GF-D8 (cell line): ENCODE results near the gene ZNF367.
"Not testable (repeated sequence)": the region's sequence is repeated elsewhere in the genome, so short reads cannot be mapped to it uniquely, and the experiment has no call there.

Experiments
- DNase-seq: peaks from one replicate; lab custom pipeline; 2025; lab: John Stamatoyannopoulos, UW

The ZNF367 gene

DNA sequence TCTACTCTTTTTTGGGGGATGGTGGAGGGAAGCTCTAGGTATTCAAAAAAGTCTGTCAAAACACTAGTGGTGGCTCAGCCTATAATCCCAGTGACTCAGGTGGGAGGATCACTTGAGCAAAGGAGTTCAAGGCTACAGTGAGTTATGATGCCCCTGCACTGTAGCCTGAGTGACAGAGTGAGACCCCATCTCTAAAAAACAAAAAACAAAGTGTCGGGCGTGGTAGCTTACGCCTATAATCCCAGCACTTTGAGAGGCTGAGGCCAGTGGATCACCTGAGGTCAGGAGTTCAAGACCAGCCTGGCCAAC, 18.9 kb downstream of the ZNF367 start:
- no peak for DNase-seq

DNA sequence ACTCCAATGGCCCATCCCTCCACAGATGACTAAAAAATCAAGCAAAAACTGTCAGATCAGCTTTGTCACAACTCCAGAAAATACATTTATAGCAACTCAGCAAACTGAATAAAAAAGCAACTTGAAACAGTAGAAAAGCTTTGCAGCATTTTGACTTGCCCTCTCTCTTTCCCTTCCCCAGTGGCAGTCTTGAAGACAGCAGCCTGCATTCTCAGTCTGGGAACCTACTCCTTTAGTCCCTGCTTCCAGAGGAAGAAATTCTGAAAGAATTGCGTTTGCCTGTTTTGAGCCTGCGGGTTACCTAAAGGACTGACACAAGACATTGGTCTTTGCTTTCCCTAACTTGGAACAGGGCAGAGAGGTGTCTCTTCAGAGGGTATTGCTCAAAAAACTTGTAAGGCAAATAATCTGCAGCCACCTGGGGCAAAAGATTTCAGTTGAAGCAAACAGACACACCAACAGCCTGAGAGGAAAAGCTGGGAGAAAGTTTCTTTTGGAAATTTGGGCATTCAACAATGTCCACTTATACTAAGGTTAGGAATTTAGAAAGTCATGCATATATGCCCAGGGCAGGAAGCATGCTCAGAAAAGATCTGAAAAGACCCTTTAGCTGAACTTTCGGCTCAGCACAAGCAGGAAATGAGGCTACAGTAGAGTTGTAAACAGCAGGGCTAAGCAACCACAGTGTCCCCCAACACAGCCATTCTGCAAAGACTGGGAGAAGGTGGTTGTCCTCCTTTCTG, 19.4 kb downstream of the ZNF367 start:
- no peak for DNase-seq

DNA sequence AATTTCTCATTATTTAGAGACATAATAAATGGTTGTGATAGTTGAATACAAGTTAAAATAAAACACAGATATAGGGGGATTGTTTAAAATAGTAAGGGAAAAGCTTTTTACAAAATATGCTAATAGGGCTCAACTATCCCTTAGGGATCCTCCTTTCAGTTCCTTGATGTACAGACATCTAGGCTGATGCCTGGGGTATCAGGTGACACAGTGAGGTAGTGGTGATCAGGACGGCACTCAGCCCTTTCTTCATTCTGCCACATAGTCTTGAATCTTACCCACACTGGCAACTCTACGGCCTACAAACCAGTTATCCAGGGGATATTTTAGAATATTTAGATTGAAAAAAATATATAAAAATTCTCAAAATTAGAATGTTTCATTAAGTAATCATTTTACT, 22.2 kb downstream of the ZNF367 start:
- DNase-seq = no peak

DNA sequence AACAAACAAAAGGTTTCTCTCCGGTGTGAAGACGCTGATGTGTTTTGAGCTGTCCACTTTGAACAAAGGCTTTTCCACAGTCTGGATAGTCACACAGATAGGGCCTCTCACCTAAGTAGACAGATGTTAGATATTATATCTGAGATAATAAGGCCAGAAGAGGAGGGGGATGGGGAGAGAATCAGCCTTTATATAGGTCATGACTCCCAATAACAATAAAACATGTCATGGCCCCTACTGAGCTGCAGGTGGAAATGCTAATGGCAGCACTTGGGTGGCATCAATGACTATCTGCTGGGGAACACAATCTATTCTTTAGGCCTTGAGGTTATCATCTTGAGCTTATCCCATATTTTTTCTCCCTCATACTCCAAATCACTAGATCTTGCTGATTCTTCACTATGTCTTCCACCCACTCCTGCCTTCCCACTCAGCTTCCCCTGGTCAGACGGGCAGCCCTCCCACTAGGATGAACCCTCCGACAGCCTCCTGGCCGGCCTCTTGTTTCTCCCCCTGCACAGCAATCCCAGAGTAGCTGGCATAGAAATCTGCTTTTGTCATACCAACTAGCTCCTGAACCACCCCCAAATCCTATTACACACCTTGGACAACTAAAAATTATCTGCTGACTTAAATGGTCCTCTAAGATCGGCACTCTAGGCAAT, 23.2 kb downstream of the ZNF367 start:
- DNase-seq = no peak

DNA sequence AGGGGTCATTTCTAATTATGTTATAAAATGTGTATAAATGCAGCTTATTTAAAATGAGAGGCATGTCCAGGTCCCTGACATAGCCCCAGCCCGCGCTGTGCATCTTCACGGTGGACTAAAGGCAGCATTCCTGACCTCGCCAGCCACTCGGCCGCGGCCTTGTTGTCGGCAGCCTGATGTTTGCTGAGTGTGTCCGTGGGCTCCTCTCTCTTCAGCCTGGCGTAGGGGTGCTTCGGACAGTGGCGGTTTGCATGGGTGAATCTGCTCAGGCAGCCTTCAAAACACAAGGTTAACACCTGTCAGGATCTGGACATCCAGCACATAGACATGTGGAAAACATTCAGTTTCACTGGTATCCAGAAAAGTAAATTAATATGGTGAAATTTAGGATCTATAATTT, 25.9 kb downstream of the ZNF367 start:
- DNase-seq = no peak

DNA sequence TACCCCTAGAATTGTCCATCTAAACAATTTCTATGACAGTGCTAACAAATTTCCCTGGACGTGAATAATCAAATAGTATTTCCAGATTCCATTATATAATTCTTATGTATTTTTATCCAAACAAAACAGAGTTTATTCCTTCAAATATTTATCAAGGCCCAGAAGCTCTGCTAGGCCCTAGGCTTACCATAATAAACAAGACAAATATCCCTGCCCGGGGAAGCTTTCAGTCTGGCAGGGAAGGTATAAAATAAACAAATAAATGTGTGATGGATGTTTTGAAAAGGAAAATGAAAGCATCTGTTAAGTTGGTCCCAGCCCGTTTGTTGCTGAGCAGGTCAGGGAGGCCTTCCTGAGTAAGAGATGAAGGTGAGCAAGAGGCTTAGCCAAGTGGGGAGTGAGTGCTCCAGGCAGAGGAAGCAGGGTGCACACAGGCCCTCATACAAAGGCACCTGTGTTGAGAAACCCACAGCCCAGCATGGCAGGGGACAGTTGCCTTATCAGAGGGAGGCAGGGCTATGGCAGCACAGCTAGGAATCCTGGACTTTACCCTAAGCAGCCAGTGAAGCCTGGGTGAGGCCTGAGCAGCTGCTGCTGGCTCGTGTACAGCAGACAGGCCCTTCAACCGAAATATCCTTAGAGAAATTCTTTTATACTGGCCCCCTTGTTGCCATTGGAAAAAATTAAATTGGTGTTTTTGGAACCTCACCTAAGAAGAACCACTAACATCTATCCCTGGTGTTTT, 27.0 kb downstream of the ZNF367 start:
- DNase-seq = no peak

DNA sequence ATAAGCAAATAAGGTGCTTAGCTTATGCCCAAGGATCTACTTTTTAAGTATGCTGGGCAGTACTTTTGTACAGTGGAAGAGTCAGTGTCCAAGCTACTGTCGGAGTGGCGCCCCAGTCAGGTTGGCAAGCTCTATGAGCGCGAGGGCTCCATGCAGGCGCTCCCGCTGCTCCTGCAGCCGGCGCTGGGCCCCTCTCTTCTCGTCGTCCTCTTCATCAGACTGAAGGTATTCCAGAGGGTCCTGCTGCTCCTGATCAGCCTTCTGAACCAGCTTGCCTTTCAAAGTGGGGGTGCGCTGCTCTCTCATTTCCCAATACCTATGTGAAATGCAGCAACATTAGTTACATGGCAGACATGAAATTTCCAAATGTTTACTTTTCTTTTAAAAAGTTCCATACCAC, 30.0 kb downstream of the ZNF367 start:
- no peak for DNase-seq

DNA sequence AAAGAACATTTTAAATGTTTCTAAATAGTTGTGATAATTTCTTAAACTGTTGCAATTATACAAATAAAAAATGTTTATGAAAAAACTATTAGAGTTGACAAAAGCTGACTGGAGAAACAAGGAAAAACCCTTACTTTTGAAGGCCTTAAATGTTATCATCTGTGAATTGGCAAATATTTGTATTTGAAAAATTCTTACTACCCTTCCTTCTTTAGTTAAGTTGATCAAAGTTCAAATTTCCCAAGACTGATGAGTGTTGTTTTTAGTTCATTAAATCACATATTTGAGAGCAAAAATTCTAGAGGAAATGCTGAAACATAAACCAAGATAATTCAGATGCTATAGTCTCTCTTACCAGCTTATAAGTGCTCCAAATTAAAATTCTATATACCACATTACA, 32.0 kb downstream of the ZNF367 start:
- DNase-seq = no peak

DNA sequence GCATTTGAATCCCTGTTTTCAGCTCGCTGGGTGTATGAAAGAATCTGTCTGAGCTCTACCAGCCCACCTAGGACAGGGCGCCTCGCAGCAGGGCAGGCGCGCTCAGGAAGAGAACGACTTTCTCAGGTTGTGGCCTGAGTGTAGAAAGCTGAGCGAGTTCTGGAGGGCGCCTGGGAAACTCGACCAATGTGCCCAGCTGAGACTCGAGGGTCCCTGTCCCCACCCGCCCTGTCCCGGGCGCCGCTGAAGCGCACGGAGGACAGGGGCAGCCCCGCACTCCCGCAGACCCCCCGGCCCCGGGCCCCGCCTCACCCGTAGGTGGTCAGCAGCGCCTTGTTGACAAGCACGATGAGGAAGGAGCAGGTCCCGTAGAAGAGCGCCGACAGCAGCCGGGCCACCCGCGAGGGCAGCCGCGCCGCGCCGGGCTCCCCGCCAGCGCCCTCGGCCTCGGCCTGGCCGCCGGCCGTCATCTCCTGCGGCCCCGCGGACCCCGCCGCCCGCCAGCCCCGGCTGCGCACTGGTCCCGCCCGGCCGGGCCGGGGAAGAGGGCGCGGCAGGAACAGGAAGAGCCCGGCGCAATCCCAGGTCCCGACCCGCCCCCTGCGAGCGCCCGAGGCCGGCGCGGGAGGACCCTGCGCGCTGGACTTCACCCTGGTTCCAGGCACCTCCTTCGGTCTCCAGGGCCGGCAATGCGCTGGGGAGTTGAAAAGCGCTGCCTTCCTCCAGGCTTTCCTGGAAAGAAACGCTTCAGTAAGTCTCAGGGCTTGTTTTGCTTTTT, 34.8 kb downstream of the ZNF367 start, which contains the start of gene SLC35D2:
SLC35D2 (minus strand) TSS at position 547 of the 778 bp plus-strand sequence; CDS start at position 470, 77 bp downstream.
- no peak for DNase-seq

DNA sequence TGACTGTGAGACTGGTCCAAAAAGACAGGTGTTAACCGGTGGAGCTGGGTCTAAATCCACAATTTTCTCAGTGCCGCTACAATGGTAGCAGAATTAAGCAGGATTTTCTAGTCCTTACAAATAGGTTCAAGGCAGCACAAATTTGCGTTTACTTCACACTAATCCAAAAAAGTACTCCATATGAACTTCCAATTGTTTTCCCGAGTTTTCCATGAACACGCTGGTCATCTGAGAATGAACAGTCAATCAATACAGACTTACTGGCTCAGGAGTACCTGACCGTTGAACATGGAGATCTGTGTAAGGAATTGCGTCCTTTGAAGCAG, 35.4 kb downstream of the ZNF367 start:
- no peak for DNase-seq

DNA sequence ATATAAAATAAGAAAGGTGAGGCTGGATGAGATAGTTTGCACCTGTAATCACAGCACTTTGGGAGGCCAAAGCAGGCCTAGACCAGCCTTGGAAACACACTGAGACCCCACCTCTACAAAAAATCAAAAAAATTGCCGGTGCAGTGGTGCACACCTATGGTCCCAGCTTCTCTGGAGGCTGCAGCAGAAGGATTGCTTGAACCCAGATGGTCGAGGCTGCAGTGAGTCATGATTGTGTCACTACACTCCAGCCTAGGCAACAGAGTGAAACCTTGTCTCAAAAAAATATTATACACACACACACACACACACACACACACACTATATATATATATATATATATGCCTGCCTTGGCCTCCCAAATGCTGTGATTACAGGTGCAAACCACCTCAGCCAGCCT, 36.0 kb downstream of the ZNF367 start:
- no peak for DNase-seq

DNA sequence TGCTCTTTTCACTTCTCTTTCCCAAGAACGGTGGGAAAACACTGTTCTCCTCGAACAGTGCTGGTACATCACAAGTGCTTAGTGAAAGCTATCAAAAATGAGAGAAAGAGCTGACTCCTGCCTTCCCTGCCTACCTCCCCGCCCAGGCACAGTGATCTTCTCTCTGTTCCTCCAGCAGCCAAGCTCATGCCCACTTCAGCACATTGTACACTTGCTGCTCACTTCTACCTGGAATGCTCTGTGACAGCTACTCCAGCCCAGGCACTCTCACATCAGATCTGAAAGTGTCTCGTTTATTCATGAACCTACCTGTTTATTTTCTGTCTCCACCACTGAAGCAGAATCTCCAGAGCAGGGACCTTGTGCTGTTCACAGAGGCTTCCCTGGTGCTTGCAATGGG, 36.5 kb downstream of the ZNF367 start:
- no peak for DNase-seq

DNA sequence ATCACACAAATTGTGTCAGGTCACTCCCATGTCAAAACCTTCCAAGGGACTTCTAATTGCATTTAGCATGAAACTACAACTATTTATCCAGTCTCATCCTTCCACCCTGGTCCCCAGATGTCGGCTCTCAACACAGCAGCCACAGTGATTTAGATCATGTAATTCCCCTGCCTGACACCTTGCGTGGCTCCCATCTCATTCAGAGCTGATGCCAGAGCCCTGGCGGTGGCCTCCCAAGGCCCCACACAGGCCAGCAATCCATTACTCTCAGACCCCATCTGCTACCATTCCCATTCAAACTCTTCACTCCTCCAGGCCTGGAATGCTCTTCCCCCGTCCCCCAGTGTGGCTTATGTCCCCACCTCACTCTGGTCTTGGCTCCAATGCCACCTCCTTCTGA, 37.0 kb downstream of the ZNF367 start:
- DNase-seq = no peak

DNA sequence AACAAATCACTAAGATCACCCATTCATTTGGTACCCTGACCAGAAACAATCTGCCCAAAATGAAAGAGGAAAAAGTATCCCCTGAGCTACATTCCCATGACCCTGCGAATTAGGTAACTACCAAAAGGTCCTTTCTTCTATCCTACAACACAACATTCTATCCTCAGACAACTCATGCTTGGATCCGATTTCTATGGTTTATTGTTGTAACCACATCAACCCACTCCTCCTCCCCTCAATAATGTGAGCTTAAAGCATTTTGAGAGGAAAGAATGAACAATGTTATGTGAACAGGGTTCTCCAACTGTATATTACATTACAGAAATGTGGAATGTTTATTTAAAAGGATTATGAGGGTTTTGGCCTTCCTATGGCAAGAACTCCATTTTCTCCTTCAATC, 38.7 kb downstream of the ZNF367 start:
- no peak for DNase-seq

DNA sequence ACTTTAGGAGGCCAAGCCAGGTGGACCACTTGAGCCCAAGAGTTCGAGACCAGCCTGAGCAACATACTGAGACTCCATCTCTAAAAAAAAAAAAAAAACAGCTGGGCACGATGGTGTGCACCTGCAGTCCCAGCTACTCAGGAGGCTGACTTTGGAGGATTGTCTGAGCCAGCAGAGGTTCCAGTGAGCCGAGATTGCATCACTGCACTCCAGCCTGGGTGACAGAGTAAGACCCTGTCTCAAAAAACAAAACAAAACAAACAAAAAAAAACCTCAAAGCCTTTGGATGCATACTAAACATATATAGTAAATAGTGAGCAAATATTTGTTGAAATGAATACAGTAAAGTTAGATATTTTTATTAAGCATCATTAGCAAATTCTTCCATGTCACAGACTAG, 40.0 kb downstream of the ZNF367 start:
- DNase-seq = no peak

DNA sequence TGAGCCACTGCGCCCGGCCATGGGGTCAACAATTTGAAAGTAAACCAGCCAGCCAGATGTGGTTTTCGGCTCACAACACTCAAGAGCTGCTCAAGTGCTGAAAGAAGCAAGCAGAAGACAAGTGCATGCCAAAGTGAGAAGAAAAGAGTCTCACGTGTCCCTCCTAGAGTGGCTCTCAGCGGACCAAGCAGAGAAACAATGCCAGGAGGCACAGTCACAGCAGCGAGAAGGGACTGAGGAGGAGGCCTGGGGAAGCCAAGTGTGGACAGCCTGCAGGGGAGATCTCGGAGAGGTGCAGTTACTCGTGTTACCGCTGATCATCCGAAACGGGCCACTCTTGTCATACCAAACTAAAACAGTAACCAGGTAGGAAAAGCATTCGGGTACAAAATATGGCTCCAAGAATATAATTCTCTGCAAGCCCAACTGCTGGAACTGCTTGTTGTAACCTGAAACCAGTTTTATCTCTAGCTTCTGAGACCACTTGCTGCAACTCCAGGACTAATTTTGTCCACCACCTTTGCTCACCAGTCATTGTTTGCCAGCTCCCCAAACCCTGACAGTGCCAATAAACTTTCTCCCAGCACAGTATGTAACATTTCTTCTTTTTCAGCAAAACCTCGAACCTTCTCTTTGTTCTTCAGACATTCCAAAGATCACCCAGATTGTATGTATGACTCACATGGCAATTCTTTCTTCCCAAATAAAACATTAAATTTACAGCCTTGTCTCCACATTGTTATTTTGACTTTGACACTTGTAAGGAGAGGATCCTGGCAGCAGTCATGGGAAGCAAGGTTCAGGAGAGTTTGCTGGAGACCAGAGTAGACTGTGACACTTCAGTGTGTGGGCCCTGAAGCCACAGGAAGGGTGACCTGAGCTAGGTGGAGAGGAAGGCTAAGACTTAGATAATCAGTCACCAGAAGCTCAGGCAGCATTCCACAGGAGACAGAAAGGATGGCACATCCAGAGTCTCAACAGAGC, 41.0 kb downstream of the ZNF367 start:
- DNase-seq = no peak

DNA sequence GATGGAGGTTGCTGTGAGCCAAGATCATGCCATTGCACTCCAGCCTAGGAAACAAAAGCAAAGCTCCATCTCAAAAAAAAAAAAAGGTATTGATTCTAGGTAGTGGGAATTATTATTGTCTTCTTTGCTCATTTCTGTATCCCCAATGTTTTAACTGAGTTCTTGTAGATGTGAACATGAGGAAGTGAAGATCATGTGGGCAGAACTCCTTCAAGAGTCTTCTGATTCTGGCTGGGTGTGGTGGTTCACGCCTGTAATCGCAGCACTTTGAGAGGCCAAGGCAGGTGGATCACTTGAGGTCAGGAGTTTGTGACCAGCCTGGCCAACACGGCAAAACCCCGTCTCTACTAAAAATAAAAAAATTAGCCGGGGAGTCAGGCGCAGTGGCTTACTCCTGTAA, 42.7 kb downstream of the ZNF367 start:
- DNase-seq = not testable (repeated sequence)

DNA sequence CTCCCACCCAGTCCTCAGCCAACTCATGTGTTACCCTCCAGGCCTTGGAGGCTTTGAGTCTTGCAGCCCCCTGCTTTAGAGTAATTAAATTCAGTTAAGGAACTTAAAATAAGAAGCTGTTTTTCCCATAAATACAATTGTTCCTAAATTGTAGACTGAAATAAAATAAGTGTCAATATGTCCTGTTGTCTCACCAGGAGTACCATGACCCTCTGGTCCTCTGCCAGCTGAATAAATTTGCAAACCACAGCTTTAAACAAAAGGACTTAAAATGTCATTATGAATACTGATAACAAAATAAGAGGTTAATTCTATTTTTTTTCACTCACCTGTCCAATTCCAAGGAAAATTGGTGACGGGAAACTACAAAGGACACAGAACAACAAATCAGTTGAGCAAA, 50.2 kb downstream of the ZNF367 start:
- no peak for DNase-seq

DNA sequence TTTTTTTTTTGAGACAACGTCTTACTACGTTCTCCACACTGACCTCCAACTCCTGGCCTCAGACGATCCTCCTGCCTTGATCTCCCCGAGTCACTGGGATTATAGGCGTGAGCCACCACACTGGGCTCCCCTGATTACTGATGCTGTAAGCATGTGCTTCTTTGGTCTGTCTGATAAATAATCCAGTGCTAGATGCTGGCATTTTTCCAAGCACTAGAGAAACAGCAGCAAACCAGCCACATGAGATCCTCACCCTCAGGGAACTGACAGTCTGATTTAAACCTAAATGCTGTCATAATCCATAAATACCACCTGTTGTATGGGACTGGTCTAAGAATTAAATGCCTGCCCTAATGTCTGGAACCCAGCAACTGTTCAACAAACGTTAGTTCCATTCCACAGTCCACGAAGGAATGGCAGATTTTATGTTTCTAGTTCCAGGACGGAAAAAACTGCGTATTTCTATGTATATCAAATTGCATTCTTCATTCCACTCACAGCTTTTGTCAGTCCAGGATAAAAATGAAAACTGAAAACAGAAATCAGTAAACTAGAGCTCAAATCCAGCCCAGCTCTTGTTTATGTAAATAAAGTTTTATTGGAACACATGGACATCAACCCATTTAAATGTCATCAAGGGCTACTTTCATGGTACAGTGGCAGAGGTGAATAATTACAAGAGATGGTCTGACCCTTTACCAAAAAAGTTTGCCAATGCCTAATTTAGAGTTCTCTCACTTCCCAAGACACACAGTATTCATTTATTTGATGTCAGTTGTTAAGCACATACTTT, 54.8 kb downstream of the ZNF367 start:
- DNase-seq = no peak

DNA sequence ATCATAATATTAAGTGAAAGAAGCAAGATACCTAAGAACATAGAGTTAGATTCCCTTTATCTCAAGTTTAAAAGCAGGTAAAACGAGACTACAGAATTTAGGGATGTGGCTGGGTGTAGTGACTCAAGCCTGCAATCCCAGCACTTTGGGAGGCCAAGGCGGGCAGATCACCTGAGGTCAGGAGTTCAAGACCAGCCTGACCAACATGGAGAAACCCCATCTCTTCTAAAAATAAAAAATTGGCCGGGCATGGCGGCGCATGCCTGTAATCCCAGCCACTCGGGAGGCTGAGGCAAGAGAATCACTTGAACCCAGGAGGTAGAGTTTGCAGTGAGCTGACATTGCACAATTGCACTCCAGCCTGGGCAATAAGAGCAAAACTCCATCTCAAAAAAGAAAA, 56.1 kb downstream of the ZNF367 start:
- not testable (repeated sequence) for DNase-seq

DNA sequence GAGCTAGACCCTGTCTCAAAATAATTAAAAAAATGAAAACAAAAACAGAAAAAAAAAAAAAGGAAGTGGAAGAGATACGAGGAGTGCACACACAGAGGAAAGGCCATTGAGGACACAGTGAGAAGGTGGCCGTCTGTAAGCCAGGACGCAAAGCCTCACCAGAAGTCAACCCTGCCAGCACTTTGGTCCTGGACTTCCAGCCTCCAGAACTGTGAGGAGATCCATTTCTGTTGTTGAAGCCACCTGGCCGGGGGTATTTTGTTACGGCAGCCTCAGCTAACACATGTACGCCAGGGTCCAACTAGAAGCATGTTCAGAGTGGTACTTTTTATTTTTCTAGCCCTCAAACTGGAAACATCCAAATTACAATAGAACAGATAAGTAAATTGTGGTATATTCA, 56.5 kb downstream of the ZNF367 start:
- no peak for DNase-seq
